Lower leg skin (tissue), 3 donors: ENCODE measurements around the gene FAM107B.

Experiments used
- CTCF ChIP-seq, 3 donors: fragments of 450-650 bp; IDR thresholded peaks; one replicate each; pipeline ENCODE4 v1.5.1; 2016; ENCODE audit warnings: antibody characterized with exemption in 3 of 3, mild to moderate bottlenecking in 3 of 3, moderate library complexity in 2 of 3
- POLR2A ChIP-seq, 2 donors: fragments of 450-650 bp; IDR thresholded peaks; one replicate each; pipeline ENCODE4 v1.6.1; 2016 to 2017; ENCODE audit warnings: antibody characterized with exemption in 2 of 2, mild to moderate bottlenecking in 1 of 2, moderate library complexity in 1 of 2

- TF ChIP-seq CTCF (IDR thresholded peaks at IDR 0.05): no peak
- TF ChIP-seq POLR2A (IDR thresholded peaks at IDR 0.05): no peak
Measured at GRCh38 chr10:14548970-14549369, 225.7 kb downstream of the FAM107B start.
